HepG2 (cell line): ENCODE measurements around the gene PROC. TPM values are rescaled to one million over a fixed set of nuclear protein-coding genes. Genes with fewer than 3 reads are reported as not detected.

Source experiments
- ATAC-seq: fragments of 200-7000 bp; cut with Tn5 transposase; 3 replicates; pipeline ENCODE4 v1.9.1; 2020; ENCODE audit warnings: mild to moderate bottlenecking, moderate library complexity
- BruUV-seq: library from RNA; stranded (reverse); fragments of 400-500 nt; replicated peaks from 2 replicates; lab custom pipeline; 2021; lab: Mats Ljungman, UMichigan
- CTCF ChIA-PET: fragments of 300-600 bp; formaldehyde crosslinking; extraction: SDS; loops from one replicate; lab custom pipeline; 2021; ENCODE audit warnings: low total read pairs, inconsistent platforms, low intra/inter-chr PET ratio; lab: Yijun Ruan, JAX
- POLR2A ChIA-PET: fragments of 350-600 bp; sonication (Branson Sonifier 250); formaldehyde crosslinking; loops from one replicate; lab custom pipeline; 2020; ENCODE audit warnings: antibody characterized with exemption, inconsistent platforms; lab: Yijun Ruan, JAX
- DNase-seq: peaks from one replicate; pipeline ENCODE4 v3.0.0-alpha.2; 2015; ENCODE audit warnings: low spot score
- FAIRE-seq: peaks from 3 replicates; lab custom pipeline; 2011; peaks lifted over from hg19 to GRCh38; lab: Jason Lieb, UNC
- H2AFZ ChIP-seq: one replicate; pipeline ENCODE4 v1.6.1; 2011; ENCODE audit warnings: low read length, inconsistent platforms
- H3K27ac ChIP-seq: fragments of 300-600 bp; 3 replicates; pipeline ENCODE4 v1.8.0; 2011; ENCODE audit warnings: mixed run types, mild to moderate bottlenecking, mixed read lengths, low read length, inconsistent platforms; ENCODE audit not compliant: insufficient read depth; ENCODE audit errors: extremely low read length
- H3K27me3 ChIP-seq, 2 experiments: fragments of 200-600 bp in 1 of 2; 2 replicates in 1 of 2; 3 replicates in 1 of 2; pipeline versions ENCODE4 v1.6.0 to v1.8.0; 2011; ENCODE audit warnings: low read length in 2 of 2, mild to moderate bottlenecking in 2 of 2, moderate library complexity in 2 of 2, inconsistent platforms in 1 of 2; ENCODE audit not compliant: insufficient read depth in 2 of 2, control insufficient read depth in 1 of 2
- H3K36me3 ChIP-seq, 2 experiments: fragments of 200-600 bp in 1 of 2; replicated peaks in 1 of 2; 2 replicates in 1 of 2; 3 replicates in 1 of 2; pipeline versions ENCODE4 v1.5.1 to v1.8.0; 2011; ENCODE audit warnings: low read length in 2 of 2, inconsistent platforms in 1 of 2; ENCODE audit not compliant: insufficient read depth in 2 of 2, control insufficient read depth in 1 of 2
- H3K4me1 ChIP-seq: 2 replicates; pipeline ENCODE4 v1.5.1; 2012; ENCODE audit warnings: low read length, inconsistent platforms; ENCODE audit not compliant: insufficient read depth
- H3K4me2 ChIP-seq: 2 replicates; pipeline ENCODE4 v1.6.0; 2011; ENCODE audit warnings: low read depth, low read length, inconsistent platforms
- H3K4me3 ChIP-seq, 3 experiments: fragments of 200-600 bp in 1 of 3; sonication (generic), shearing (Covaris generic) in 1 of 3; replicated peaks in 1 of 3; 2 replicates each; pipeline ENCODE4 v1.5.1; 2011 to 2016; ENCODE audit warnings: low read length in 3 of 3, inconsistent platforms in 2 of 3, low read depth in 2 of 3, mild to moderate bottlenecking in 2 of 3, control low read depth in 1 of 3, mixed read lengths in 1 of 3; ENCODE audit not compliant: insufficient read depth in 1 of 3
- H3K79me2 ChIP-seq: one replicate; pipeline ENCODE4 v1.6.1; 2011; ENCODE audit warnings: low read length, inconsistent platforms; ENCODE audit not compliant: insufficient read depth
- H3K9ac ChIP-seq: 2 replicates; pipeline ENCODE4 v1.6.0; 2011; ENCODE audit warnings: mild to moderate bottlenecking, low read depth, low read length, inconsistent platforms; ENCODE audit not compliant: insufficient read depth
- H3K9me3 ChIP-seq: 2 replicates; pipeline ENCODE4 v1.5.1; 2012; ENCODE audit warnings: mild to moderate bottlenecking, low read length
- H4K20me1 ChIP-seq: 2 replicates; pipeline ENCODE4 v1.6.0; 2011; ENCODE audit warnings: inconsistent platforms, mild to moderate bottlenecking, low read length, moderate library complexity; ENCODE audit not compliant: insufficient read depth
- BRF2 ChIP-seq: sonication (generic); formaldehyde crosslinking; IDR thresholded peaks from 2 replicates; pipeline ENCODE4 v1.8.1; 2022; ENCODE audit warnings: mild to moderate bottlenecking, missing genetic modification reagents
- CAMTA2 ChIP-seq: sonication (generic); formaldehyde crosslinking; IDR thresholded peaks from 2 replicates; pipeline ENCODE4 v1.4.0; 2020; ENCODE audit warnings: mild to moderate bottlenecking, missing genetic modification reagents, borderline replicate concordance
- CBX2 ChIP-seq, 2 experiments: fragments of 200-600 bp in 1 of 2; sonication (generic); formaldehyde crosslinking in 1 of 2; IDR thresholded peaks; 2 replicates each; pipeline versions ENCODE4 v1.7.0 to v1.8.1; 2018 to 2022; ENCODE audit warnings: low read depth in 2 of 2, low read length in 1 of 2, mild to moderate bottlenecking in 1 of 2, missing genetic modification reagents in 1 of 2
- CENPX ChIP-seq: sonication (generic); formaldehyde crosslinking; IDR thresholded peaks from 2 replicates; pipeline ENCODE4 v1.9.0; 2021; ENCODE audit warnings: mild to moderate bottlenecking, missing genetic modification reagents, moderate library complexity
- CREB3 ChIP-seq: sonication (generic); formaldehyde crosslinking; IDR thresholded peaks from 2 replicates; pipeline ENCODE4 v1.5.0; 2020; ENCODE audit warnings: missing genetic modification reagents
- GATA4 ChIP-seq: sonication (generic); IDR thresholded peaks from 2 replicates; pipeline ENCODE4 v1.6.1; 2016; ENCODE audit warnings: antibody characterized with exemption, low read depth, borderline replicate concordance
- GLI4 ChIP-seq: sonication (generic); formaldehyde crosslinking; IDR thresholded peaks from 2 replicates; pipeline ENCODE4 v1.5.1; 2020; ENCODE audit warnings: missing genetic modification reagents, mild to moderate bottlenecking, moderate library complexity, borderline replicate concordance
- HOXD1 ChIP-seq: sonication (generic); formaldehyde crosslinking; IDR thresholded peaks from 2 replicates; pipeline ENCODE4 v1.5.0; 2020; ENCODE audit warnings: missing genetic modification reagents
- KLF11 ChIP-seq: IDR thresholded peaks from 2 replicates; pipeline ENCODE4 v1.6.1; 2016; ENCODE audit warnings: missing compliant biosample characterization
- MED13 ChIP-seq: sonication (generic); formaldehyde crosslinking; IDR thresholded peaks from 2 replicates; pipeline ENCODE4 v1.5.0; 2020; ENCODE audit warnings: missing genetic modification reagents
- MZF1 ChIP-seq: sonication (generic); formaldehyde crosslinking; IDR thresholded peaks from 2 replicates; pipeline ENCODE4 v1.8.1; 2023; ENCODE audit warnings: mild to moderate bottlenecking, missing genetic modification reagents, borderline replicate concordance
- SMARCC2 ChIP-seq: fragments of 450-650 bp; IDR thresholded peaks from 2 replicates; pipeline ENCODE4 v1.6.1; 2017; ENCODE audit warnings: antibody characterized with exemption, mild to moderate bottlenecking
- SRSF1 ChIP-seq: fragments of 200-400 bp; formaldehyde crosslinking; optimal IDR thresholded peaks from 2 replicates; pipeline ENCODE3; 2017; ENCODE audit warnings: mild to moderate bottlenecking, low read depth, low read length, moderate library complexity
- TAF15 ChIP-seq: fragments of 200-400 bp; formaldehyde crosslinking; IDR thresholded peaks from one replicate; pipeline ENCODE4 v1.6.1; 2018; ENCODE audit warnings: mild to moderate bottlenecking, low read depth, low read length; ENCODE audit not compliant: poor library complexity, severe bottlenecking
- YEATS2 ChIP-seq: sonication (generic); formaldehyde crosslinking; IDR thresholded peaks from 2 replicates; pipeline ENCODE4 v1.4.0; 2020; ENCODE audit warnings: missing genetic modification reagents, borderline replicate concordance
- ZFP36 ChIP-seq: fragments of 150-350 bp; IDR thresholded peaks from 2 replicates; pipeline ENCODE4 v1.6.1; 2018; ENCODE audit warnings: borderline replicate concordance, low read length, low read depth; ENCODE audit not compliant: partially characterized antibody
- ZIK1 ChIP-seq: sonication (generic); formaldehyde crosslinking; IDR thresholded peaks from 2 replicates; pipeline ENCODE4 v1.5.0; 2020; ENCODE audit warnings: mild to moderate bottlenecking, low read depth, missing genetic modification reagents, borderline replicate concordance
- ZNF235 ChIP-seq: sonication (generic); formaldehyde crosslinking; IDR thresholded peaks from 2 replicates; pipeline ENCODE4 v1.8.1; 2023; ENCODE audit warnings: mild to moderate bottlenecking, missing genetic modification reagents, borderline replicate concordance
- ZNF274 ChIP-seq: sonication (generic); formaldehyde crosslinking; IDR thresholded peaks from 2 replicates; pipeline ENCODE4 v1.5.1; 2020; ENCODE audit warnings: mild to moderate bottlenecking, missing genetic modification reagents
- ZNF891 ChIP-seq: sonication (generic); formaldehyde crosslinking; IDR thresholded peaks from 2 replicates; pipeline ENCODE4 v1.5.0; 2020; ENCODE audit warnings: mild to moderate bottlenecking, missing genetic modification reagents
- WGBS: methylation state at CpG from one replicate; pipeline ENCODE4 v1.1.6; 2017; ENCODE audit warnings: low lambda C conversion rate; 5-methylcytosine and 5-hydroxymethylcytosine counted together
- in situ Hi-C: cut with HindIII; loops from 2 replicates; pipeline ENCODE4 v1.10.0; 2017; ENCODE audit warnings: low pct_unique_long_range_greater_than_20kb; ENCODE audit not compliant: extremely low pct_ligation_motif_present
- intact Hi-C: fragments of 100-400 bp; cut with micrococcal nuclease; formaldehyde crosslinking; loops from one replicate; pipeline ENCODE4 v1.10.0; 2022; ENCODE audit not compliant: unreplicated experiment
- polyA plus RNA-seq, 8 experiments: library from polyadenylated mRNA; depleted of rRNA in 3 of 8; stranded (reverse) in 7 of 8; unstranded in 1 of 8; fragments of >200 nt; fragmentation: Illumina TruSeq in 4 of 8; extraction: Trizol in 4 of 8; gene quantifications; 2 replicates each; pipeline versions ENCODE4 v1.2.1 to v1.2.3, GENCODE V29; 2011 to 2016; ENCODE audit warnings: low read depth in 4 of 8, missing spikeins in 1 of 8, mixed read lengths in 1 of 8; ENCODE audit not compliant: insufficient read depth in 1 of 8
- total RNA-seq, 5 experiments: library from RNA; depleted of rRNA; stranded (reverse); fragments of >200 nt; fragmentation: Illumina TruSeq; extraction: Trizol; gene quantifications; 2 replicates each; pipeline ENCODE4 v1.2.3, GENCODE V29; 2016; ENCODE audit warnings: low read depth in 1 of 5

PROC gene
- total and polyA plus RNA-seq, 2 of the 13 experiments (the other 11 are each of a cell fraction or from before 2014, with no cell fraction given): 134 to 185 TPM

GRCh38 chr2:127454595-127455565 lies 36.7 kb downstream of the PROC start:
- no peaks in the 10 kb centered on the region for H3K9me3 ChIP-seq
- peak overlapping the region; percentile 93 for H3K27ac ChIP-seq
- DNase-seq (peak; percentile 97), ATAC-seq (peak; percentile 85), FAIRE-seq (peak; percentile 92)
- peak overlapping the region; percentile 64 for H3K9ac ChIP-seq
- H3K4me3 ChIP-seq: peak overlapping the region in 2 of 3 experiments; percentile 26 to 54; a peak in 4 of 6 replicates
- intact Hi-C loops: no loop called here
- POLR2A ChIA-PET: interaction anchor here (0.7 to 5.9 kb wide), 26 partner anchors 9 to 258 kb away, joined by 3 to 74 read pairs (median 7); partner anchors contain the start of genes ERCC3, IWS1 and PROC
- peak overlapping the region; percentile 71 for H3K4me2 ChIP-seq
- H3K27me3 ChIP-seq: no peaks in the 10 kb centered on the region
- no peaks in the 10 kb centered on the region for H3K36me3 ChIP-seq
- WGBS: 26% methylated on average over 19 of the region's 19 CpGs
- H3K4me1 ChIP-seq: peaks cover 75% of the 10 kb centered on the region
- in situ Hi-C loops: loop anchor here (5.0 kb wide), 1 partner anchor 128 kb away; no protein-coding TSS in a partner anchor
- CTCF ChIA-PET: interaction anchor here (2.0 to 2.8 kb wide), 2 partner anchors 24 to 130 kb away, joined by 9 to 33 read pairs; no protein-coding TSS in a partner anchor
- peak overlapping the region; percentile 59 for H2AFZ ChIP-seq
- BruUV-seq: TSS peak; percentile 82
- H4K20me1 ChIP-seq: no peaks in the 10 kb centered on the region
- peaks cover 14% of the 10 kb centered on the region for H3K79me2 ChIP-seq
- TF ChIP-seq SRSF1 (no peak), GLI4 (CRISPR knock-in tag) (0 out of 2 replicates have a peak, but pooled peaks have one; percentile 52), GATA4 (0 out of 2 replicates have a peak, but pooled peaks have one; percentile 32), CBX2 (IDR thresholded peaks at IDR 0.05; ENCODE audit: low read depth, low read length) (no peak), CBX2 (CRISPR knock-in tag; IDR thresholded peaks at IDR 0.05; ENCODE audit: low read depth) (no peak), YEATS2 (CRISPR knock-in tag) (peak; percentile 79; the same call in 1 of the 2 replicates), MED13 (CRISPR knock-in tag) (peak; percentile 75), HOXD1 (no peak; the same call in 1 of the 2 replicates), CREB3 (CRISPR knock-in tag) (peak; percentile 62; the same call in 1 of the 2 replicates), TAF15 (no peak), ZNF891 (no peak), BRF2 (CRISPR knock-in tag) (no peak), CENPX (CRISPR knock-in tag) (no peak), ZNF235 (CRISPR knock-in tag) (0 out of 2 replicates have a peak, but pooled peaks have one; percentile 81), ZIK1 (CRISPR knock-in tag) (0 out of 2 replicates have a peak, but pooled peaks have one; percentile 75), SMARCC2 (peak; percentile 79; the same call in 1 of the 2 replicates), ZNF274 (0 out of 2 replicates have a peak, but pooled peaks have one; percentile 32), MZF1 (peak; percentile 60; the same call in 1 of the 2 replicates), ZFP36 (no peak), KLF11 (CRISPR knock-in tag) (peak; percentile 98), CAMTA2 (CRISPR knock-in tag) (0 out of 2 replicates have a peak, but pooled peaks have one; percentile 66)
